GM21576 (cell line): Measurements from ENCODE around the gene ELMO3.
A peak's percentile ranks its signal among the peaks of the same experiment; 100 is the strongest.

ENCODE experiments used
- ATAC-seq: cut with Tn5 transposase; IDR thresholded peaks from one replicate; pipeline ENCODE4 v1.9.1; 2021; ENCODE audit warnings: mild to moderate bottlenecking, moderate library complexity; ENCODE audit not compliant: unreplicated experiment

Gene ELMO3

DNA sequence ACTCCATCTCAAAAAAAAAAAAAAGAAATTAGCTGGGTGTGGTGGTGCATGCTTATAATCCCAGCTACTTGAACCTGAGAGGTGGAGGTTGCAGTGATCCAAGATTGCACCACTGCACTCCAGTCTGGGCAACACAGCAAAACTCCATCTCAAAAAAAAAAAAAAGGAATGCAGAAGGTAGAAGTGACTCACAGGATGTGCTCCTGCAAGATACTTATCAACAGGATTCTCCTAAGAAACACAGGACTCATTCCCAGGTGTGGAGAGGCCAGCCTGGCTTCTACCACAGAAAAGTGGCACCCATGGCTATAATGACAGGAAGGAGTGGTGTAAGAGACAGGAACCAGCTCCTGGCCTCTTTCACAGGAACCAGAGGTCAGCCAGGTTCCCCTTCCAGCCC lies 13.8 kb downstream of the ELMO3 start:
- ATAC-seq = no peak

DNA sequence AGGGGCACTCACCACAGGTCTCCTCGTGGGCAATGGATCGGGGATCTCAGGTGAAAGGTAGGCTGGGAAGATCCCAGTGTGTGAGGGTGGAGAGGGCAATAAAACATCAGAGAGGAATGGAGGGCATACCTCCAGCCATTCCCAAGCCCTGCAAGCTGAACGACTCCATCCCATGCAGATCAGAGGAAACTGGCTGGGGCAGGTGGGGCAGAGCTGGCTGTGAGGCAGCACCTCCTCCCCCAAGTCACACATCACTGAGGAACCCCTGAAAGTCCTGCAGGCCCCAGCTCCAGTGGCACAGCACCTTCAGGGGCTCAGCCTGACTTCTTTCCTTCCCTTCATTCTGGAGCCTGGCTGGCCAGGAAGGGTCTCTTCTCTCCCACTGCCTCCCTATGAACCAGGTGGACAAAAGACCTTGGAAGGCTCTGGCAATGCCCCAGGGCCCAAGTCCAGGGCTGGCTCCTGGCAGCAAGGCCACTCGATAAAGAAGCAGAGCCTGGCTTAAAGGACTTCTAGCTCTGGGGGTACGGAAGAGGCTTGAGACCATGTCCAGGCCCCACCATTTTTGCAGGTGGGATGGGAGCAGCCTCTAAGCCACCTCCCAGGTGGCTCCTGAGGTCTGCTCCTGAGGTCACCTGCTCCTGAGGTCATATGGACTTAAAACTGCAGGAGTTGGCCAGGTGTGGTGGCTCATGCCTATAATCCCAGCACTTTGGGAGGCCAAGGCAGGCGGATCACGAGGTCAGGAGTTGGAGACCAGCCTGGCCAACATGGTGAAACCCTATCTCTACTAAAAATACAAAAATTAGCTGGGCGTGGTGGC lies 14.5 kb downstream of the ELMO3 start:
- ATAC-seq = no peak

DNA sequence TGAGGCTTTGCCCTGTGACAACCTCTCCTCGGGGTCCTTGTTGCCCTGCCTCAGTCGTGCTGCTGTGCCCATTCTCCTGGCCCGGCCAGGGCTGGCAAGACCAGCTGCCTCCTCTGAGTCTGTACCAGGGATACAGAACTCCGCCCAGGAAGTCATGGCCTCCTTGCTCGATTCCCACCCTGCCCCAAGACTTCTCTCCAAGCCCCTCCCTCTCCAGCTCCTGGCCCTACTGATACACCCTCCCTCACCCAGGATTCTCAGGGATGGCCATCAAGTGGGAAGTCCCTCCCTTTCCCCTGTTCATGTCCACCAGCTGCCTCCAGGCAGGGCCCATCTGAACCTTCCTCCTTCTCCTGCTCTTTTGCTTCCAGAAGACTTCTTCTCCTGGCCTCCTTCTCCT lies 16.8 kb downstream of the ELMO3 start:
- no peak for ATAC-seq

DNA sequence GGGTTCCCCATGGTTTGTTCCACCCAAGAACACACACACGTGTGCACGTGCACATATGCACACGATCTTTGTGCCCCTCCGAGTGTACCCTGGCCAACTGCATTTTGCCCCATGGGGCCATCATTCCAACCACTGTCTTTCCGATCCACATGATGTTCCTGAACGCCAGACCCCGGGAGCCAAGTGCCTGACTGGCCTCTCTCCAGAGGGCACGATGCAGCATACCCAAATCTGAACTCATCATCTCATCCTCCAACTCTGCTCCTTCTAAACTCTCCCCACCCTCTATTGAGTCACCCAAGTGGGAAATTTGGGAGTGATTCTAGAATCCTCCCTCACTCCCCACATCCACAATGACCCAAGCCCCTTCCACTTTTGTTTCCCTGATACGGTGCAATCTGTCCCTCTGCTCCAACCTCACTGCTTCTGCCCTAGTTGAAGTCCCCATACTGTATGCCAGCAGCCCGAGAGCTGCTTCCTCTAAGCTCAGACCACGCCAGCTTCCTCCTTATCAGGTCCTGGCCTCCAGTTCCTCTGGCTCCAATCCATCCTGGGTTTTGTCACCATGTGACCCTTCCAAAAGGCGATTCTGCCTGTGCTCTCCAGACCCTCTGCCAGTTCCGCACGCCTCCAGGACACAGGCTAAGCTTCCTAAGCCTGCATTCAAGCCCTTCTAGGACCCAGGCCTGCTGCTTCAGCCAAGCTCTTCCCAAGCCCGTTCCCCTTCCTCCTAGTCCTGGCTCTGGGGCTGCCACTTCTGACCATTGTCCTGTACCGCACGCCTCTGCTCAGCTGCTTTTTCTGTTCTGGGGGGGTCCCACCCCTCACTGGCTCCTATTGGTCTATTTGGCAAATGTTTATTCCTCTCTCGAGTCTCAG lies 17.9 kb downstream of the ELMO3 start:
- ATAC-seq = no peak

DNA sequence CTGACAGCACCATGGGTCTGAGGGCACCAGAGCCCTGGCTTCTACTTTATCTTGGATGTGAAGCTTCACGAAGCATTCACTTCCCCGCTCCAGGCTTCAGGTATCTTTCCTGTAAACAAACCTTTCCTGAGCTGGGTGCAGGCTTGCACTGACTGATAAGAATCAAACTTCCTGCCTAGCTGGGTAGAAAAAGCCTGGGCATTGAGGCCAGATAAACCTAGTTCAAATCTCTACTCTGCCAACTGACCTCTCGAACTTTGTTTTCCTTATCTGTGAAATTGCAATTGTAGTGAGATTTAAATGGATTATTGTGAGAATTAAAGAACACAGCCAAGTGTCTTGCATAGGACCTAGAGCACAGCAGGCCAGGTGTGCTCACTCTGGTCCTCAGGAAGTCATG lies 25.1 kb downstream of the ELMO3 start:
- ATAC-seq = no peak

DNA sequence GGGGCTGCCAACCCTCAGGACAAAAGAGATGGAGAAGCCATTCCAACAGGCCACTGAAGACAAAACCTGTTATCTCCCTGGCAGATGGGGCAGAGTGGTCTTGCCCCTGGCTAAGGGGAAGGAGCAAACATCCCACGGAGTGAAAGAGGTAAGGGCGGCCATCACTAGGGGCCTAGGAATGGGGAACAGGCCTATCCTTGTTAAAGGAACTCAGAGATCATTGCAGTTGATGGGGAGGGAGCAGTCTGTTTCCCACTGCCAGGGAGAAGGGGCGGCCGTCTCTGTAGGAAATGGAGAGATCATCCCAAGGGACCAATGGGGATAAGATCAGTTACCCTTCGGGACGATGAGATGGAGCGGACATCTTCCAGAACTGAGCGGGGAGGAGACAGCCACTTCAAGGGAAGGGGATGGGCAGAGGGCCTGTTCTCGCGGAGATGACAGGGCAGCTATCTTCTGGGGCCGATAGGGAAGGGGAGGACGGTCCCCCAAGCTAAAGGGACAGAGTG lies 27.4 kb downstream of the ELMO3 start:
- ATAC-seq = no peak

DNA sequence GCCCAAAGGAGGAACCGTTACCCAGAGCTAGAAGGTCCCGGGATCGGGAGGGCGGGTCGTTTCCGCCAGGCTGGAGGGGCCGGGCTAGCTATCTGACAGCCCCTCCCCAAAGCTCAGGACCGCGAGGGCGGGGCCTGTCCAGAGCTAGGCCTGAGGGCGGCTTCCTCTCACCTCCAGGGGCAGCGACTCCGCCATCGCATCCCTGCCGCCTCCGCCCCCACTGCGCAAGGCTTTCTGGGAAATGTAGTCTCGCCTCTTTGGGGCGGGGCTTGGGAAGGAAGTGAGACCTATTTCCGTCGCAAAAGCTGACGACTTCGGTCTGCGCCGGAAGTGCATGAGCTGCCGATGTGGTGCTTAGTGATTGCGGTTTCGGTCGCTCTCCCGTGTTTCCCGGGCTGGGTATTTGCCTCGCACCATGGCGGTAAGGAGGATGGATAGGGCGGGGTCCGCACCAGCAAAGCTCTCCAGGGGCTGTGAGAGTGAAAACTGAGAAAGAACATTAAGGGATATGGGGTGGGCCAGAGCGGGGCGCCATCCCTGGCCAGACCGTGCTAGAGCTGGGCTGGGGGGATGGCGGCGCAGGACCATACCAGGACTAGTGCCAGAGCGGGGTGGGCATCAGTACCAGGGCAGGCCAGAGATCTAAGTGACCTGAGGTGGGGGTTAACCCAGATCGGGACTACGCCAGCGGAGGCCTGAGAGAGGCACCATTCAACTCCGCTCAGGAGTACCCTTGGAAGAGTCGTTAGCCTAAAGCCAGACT lies 28.1 kb downstream of the ELMO3 start, which contains the start of gene TMEM208:
TMEM208 (plus strand) TSS at position 327 of the 763 bp plus-strand sequence; CDS start at position 416, 89 bp downstream.
- ATAC-seq = peak; percentile 88

DNA sequence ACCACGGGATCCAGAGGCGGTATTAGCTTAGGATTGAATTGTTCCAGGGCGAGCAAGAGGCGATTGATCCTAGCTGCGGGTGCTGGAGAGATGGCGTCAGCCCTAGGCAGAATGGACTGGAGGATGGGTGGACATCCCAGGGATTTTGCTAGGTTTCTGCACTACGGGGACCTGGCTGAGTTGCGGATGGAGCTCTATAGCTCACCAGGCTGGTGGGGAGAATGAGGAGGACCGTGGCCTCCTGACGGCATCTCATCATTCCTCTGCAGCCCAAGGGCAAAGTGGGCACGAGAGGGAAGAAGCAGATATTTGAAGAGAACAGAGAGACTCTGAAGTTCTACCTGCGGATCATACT lies 28.6 kb downstream of the ELMO3 start:
- no peak for ATAC-seq

DNA sequence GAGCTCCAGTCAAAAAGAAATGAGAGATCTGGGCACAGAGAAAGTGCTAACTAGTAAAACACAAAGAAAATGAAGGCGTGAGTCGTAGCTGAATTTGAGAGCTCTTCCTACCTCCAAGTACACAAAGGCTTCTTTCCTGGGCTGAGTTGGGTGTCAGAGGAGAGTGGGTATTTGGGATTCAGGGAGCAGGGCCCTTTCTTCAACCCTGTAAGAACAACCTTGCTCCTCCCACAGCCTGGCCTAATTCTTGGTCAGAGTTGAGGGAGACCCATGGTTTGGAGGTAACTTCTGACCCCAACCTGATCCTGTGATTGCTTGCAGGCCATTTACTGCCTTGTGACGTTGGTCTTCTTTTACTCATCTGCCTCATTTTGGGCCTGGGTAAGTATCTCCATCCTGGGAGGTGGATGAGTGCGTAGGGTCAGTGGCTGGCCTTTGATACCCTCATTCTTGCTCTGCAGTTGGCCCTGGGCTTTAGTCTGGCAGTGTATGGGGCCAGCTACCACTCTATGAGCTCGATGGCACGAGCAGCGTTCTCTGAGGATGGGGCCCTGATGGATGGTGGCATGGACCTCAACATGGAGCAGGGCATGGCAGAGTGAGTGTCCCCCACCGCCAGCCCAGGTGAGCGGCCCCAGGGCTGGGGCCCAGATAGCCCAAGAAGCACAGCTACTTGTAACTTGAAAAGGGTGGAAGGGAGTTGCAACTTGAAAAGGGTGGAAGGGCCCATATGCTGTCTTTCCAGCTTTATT lies 29.3 kb downstream of the ELMO3 start:
- ATAC-seq = no peak

DNA sequence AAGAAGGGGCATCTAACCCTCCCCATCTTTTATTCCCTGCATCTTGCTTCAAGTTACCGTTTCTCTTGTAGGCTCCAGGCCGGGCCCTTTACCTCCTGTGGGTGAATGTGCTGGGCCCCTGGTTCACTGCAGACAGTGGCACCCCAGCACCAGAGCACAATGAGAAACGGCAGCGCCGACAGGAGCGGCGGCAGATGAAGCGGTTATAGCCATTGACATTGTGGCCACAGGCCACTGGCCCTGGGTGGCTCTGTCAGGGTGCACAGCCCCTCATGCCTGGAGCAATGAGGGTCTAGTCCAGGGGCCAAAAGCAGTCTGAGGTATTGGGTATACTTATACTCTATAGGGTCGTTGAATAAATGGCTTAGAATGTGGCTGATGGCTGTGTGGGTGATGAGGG lies 30.0 kb downstream of the ELMO3 start:
- ATAC-seq = no peak

DNA sequence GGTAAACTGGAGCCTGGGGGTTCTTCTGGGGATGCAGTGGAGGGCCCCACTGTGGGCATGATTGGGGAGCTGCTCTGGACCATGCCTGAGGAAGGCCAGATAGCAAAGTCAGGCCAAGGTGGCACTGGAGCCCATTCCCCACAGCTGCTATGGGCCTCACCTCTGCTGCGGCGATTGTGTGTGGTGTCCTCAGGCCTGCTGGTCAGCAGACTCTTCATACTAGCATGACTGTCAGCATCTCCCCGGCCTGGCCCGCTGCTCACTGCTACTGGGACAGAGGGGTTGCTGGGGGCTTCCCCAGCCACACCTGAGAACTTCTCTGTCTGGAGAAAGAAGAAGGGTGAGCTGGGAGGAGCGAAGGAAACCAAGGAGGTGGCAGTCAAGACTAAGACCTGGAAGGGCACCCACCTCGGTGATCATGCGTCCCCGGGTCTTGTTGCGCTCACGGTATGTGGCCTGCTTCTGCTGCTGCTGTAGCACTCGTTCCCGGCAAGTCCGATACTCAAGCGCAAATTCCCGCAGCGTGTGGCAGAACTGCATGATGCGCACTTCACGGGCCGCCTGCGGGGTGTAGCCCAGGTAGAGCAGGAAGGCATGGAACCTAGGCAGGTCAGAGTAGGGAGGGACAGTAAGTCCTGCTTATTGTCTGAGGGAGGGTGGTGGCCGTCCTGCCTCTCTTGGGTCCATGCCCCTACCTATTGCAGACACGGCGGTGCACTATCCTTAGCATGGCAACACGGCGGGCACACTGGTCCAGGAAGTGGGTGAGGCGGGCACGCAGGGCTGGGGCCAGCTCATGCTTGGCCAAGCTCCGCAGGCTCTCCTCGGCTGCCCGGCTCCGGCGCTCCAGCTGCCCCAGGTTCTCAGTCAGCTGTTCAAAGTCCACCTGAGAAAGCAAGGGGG lies 31.2 kb downstream of the ELMO3 start:
- no peak for ATAC-seq

DNA sequence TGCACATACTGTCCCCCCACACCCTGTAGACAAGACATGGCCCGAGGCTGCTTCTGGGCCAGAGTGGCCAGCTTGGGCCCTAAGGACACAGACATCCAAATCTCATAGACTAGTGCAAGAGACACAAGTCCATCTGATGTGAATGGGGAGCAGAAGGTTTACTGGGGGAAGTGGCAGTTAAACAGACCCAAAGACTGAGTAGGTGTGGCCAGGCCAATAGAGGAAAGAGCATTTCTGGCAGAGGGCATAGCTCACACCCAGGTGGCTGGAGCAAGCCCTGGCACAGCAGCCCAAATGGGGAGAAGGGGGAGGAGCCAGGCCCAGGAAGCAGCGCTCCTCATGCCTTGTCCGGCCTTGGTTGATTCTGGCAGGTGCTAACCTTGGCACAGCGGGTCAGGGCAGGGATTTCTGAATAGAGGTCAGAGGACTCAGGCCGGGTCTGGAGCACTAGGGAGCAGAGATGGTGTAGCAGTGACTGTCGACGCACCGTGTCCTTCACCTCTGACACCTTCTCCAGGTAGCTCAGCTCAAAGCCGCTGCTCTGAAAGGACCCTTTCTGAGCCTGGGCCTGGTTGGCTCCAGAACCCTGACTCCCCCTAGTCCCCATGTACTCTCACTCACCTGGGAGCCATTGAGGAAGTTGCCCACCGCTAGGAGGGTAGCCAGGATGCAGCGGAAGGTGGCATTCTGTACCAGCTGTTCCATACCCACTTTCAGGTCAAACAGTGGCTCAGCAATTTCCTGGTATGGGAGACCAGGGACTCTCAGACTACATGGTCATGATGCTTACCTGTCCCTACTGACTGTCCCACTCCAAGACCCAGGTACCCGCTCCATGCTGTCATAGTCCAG lies 32.1 kb downstream of the ELMO3 start:
- ATAC-seq = no peak

DNA sequence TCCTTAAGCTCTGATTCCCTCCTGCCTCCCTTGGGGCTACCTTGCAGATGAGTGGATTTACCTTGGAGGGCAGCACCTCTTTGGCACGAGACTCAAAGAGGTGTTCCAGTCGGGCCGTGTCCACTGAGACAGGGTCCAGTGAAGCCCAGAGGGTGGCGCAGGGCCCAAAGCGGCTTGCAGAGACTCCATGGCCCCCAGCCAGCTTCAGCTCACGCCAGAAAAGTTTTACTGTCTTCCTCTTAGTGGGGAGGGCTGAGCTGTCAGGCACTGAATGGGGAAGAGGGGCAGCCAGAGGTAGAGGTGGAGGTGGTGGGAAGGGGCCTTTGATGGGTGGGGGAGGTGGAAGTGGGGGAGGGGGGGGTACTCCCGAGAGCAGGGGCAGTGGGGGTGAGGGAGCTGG lies 34.7 kb downstream of the ELMO3 start:
- no peak for ATAC-seq

DNA sequence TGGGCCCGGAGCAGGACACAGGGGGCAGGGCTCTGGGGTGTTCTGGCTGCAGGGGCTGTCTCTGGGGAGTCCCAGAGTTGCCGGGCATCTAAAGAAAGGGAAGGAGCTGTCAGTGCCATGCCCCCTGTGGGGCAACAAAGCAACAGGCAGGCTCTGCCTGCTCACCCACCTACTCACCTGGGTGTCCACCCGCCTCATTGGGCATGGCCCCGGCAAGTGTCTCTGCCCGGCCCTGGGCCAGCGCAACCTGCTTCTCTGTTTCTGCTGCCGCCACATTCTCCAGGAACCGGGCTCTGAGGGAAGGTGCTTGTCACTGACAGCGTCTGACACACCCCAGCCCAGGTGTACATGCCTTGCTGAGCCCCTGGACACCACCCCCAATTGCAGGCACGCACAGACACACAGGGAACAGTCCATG lies 35.3 kb downstream of the ELMO3 start:
- ATAC-seq = no peak

DNA sequence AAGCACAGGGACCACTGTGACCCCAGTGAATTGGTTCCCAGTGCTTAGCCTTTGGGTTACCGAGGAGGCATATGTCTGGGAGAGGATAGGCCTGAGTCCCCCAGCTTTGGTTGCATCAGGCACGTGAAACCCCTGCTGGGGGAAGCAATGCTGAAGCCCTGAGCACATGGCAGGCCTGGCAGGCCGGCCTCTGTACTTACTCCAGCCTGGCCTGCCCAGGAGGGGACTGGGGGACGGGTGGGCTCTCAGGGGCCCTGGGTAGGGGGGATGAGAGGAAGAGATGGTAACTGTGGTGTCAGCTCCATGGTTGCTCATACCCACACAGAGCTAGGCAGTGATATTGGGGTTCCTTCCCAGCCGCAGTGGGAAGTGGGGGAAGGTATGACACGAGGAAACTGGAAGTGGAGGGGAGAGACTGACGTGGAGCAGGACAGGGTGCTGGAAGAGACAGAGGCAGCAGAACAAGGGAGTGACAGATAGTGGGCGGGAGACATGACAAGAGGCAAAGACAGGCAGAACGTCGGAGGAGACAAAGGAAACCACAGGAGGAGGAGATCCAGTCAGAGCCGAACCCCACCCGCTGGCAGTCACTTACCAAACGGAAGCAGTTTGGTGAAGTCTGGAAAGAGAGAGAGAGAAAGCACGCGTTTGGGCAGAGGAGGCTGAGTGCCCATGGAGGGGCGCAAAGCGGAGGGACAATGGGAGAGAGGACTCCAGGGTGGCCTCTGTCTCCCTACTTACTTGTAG lies 37.1 kb downstream of the ELMO3 start:
- no peak for ATAC-seq

DNA sequence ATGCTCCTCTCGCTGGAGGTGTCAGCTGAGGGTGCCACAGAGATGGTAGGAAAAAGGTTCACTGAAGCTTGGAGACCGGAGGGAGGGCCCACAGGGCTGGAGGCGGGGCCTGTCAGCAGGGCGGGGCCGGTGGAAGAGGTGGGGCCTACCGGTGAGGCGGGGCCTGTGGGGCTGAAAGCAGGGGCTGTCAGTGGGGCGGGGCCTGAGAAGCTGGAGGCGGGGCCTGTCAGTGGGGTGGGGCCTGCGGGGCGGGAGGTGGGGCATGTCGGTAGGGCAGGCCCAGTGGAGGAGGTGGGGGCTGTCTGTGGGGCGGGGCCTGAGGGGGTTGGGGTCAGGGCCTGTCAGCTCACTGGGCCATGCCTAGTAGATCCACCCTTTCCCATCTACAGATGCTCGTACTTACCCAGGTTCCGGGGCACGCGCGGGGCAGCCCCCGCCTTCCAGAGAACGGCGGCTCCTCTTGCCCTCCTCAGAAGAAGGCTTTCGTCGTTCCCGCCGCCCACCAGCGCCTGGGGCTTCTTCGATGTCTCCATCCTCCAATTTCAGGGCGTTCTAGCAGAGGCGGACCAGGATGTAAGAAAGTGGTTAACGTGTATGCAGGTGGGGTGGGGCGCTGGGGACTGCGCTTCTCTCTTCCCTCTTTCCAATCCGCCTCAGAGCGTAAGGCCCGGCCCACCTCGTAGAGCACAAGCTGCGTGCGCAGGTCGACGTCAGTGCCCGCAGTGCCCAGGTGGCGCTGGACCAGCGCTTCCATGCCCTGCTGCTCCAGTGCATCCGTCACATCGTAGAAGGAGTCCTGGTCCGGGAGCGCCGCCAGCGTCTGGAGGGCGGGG lies 37.8 kb downstream of the ELMO3 start:
- no peak for ATAC-seq
